ENCODE results near the gene PPM1H. TPM values are rescaled to one million over a fixed set of nuclear protein-coding genes. Genes with fewer than 3 reads are reported as not detected.

PPM1H gene
- total RNA-seq, 2 donors from 2014 or later: 27.0 to 46.9 TPM

- Histone ChIP-seq H3K4me1 (replicated peaks) (no peaks in the 10 kb centered on the region), H3K4me3 (no peak overlapping the region), H3K27ac (no peak overlapping the region), H3K9me3 (no peaks in the 10 kb centered on the region), H3K36me3 (no peaks in the 10 kb centered on the region), H3K27me3 (replicated peaks; ENCODE audit: insufficient read depth) (no peaks in the 10 kb centered on the region)
- intact Hi-C loops (cut with DNase I): no loop called here
- no peak for DNase-seq (ENCODE audit: low spot score)
- no peak for TF ChIP-seq POLR2AphosphoS5 (IDR thresholded peaks at IDR 0.05)
- WGBS: 72% methylated on average over 3 of the region's 3 CpGs
Observed at GRCh38 chr12:62832558-62832957, 102.4 kb downstream of the PPM1H start.

GRCh38 chr12:62832027-62832426 lies 102.9 kb downstream of the PPM1H start:
- no peaks in the 10 kb centered on the region for H3K4me1 ChIP-seq (replicated peaks)
- TF ChIP-seq POLR2AphosphoS5 (IDR thresholded peaks at IDR 0.05): no peak
- no peak for TF ChIP-seq CTCF (IDR thresholded peaks at IDR 0.05)
- no peak for TF ChIP-seq POLR2A (IDR thresholded peaks at IDR 0.05)
- H3K9me3 ChIP-seq: no peaks in the 10 kb centered on the region
- no peak overlapping the region for H3K4me3 ChIP-seq
- H3K27ac ChIP-seq: no peak overlapping the region
- intact Hi-C loops (cut with DNase I): no loop called here
- WGBS: 91% methylated on average over 7 of the region's 7 CpGs
- no peak for DNase-seq (ENCODE audit: low spot score)
- H3K27me3 ChIP-seq (replicated peaks; ENCODE audit: insufficient read depth): no peaks in the 10 kb centered on the region
- H3K36me3 ChIP-seq: no peaks in the 10 kb centered on the region

GRCh38 chr12:62827855-62828254 lies 107.1 kb downstream of the PPM1H start:
- Histone ChIP-seq H3K27me3 (replicated peaks; ENCODE audit: insufficient read depth) (no peaks in the 10 kb centered on the region), H3K27ac (no peak overlapping the region), H3K36me3 (no peaks in the 10 kb centered on the region), H3K4me3 (no peak overlapping the region), H3K4me1 (replicated peaks) (no peaks in the 10 kb centered on the region), H3K9me3 (no peaks in the 10 kb centered on the region)
- no peak for DNase-seq (ENCODE audit: low spot score)
- TF ChIP-seq POLR2A (IDR thresholded peaks at IDR 0.05) (no peak), CTCF (IDR thresholded peaks at IDR 0.05) (no peak), POLR2AphosphoS5 (IDR thresholded peaks at IDR 0.05) (no peak)
- WGBS: 96% methylated on average over 2 of the region's 2 CpGs
- intact Hi-C loops (cut with DNase I): no loop called here

GRCh38 chr12:62827042-62827441 lies 107.9 kb downstream of the PPM1H start:
- no peak overlapping the region for H3K27ac ChIP-seq
- H3K9me3 ChIP-seq: no peaks in the 10 kb centered on the region
- H3K4me3 ChIP-seq: no peak overlapping the region
- H3K27me3 ChIP-seq (replicated peaks; ENCODE audit: insufficient read depth): no peaks in the 10 kb centered on the region
- no peaks in the 10 kb centered on the region for H3K36me3 ChIP-seq
- DNase-seq (ENCODE audit: low spot score): no peak
- no peaks in the 10 kb centered on the region for H3K4me1 ChIP-seq (replicated peaks)
- TF ChIP-seq POLR2A (IDR thresholded peaks at IDR 0.05): no peak
- TF ChIP-seq CTCF (IDR thresholded peaks at IDR 0.05): no peak
- no peak for TF ChIP-seq POLR2AphosphoS5 (IDR thresholded peaks at IDR 0.05)
- WGBS: 98% methylated on average over 2 of the region's 2 CpGs
- intact Hi-C loops (cut with DNase I): no loop called here

- Histone ChIP-seq H3K27me3 (replicated peaks; ENCODE audit: insufficient read depth) (no peaks in the 10 kb centered on the region), H3K4me1 (replicated peaks) (no peaks in the 10 kb centered on the region), H3K9me3 (no peaks in the 10 kb centered on the region), H3K36me3 (no peaks in the 10 kb centered on the region), H3K27ac (no peak overlapping the region), H3K4me3 (no peak overlapping the region)
- WGBS: 34% methylated on average over 9 of the region's 9 CpGs
- no peak for DNase-seq (ENCODE audit: low spot score)
- TF ChIP-seq POLR2AphosphoS5 (IDR thresholded peaks at IDR 0.05) (no peak), CTCF (IDR thresholded peaks at IDR 0.05) (no peak), POLR2A (IDR thresholded peaks at IDR 0.05) (no peak)
- intact Hi-C loops (cut with DNase I): loop anchor here (10.0 kb wide), 1 partner anchor 247 kb away; no protein-coding TSS in a partner anchor
Observed at GRCh38 chr12:62817556-62818271, 117.2 kb downstream of the PPM1H start.

Data from prostate gland (tissue), 2 donors.